NT2/D1 (cell line): ENCODE data around the gene RAD23B.
"Not testable (repeated sequence)": the region's sequence is repeated elsewhere in the genome, so short reads cannot be mapped to it uniquely, and the experiment has no call there.

Source experiments
- SUZ12 ChIP-seq: IDR thresholded peaks from 2 replicates; pipeline ENCODE4 v1.6.1; 2011; ENCODE audit not compliant: insufficient read length, insufficient read depth; ENCODE audit errors: extremely low read depth
- ZNF274 ChIP-seq: IDR thresholded peaks from 2 replicates; pipeline ENCODE4 v1.6.1; 2011; ENCODE audit warnings: mild to moderate bottlenecking, low read depth, low read length

DNA sequence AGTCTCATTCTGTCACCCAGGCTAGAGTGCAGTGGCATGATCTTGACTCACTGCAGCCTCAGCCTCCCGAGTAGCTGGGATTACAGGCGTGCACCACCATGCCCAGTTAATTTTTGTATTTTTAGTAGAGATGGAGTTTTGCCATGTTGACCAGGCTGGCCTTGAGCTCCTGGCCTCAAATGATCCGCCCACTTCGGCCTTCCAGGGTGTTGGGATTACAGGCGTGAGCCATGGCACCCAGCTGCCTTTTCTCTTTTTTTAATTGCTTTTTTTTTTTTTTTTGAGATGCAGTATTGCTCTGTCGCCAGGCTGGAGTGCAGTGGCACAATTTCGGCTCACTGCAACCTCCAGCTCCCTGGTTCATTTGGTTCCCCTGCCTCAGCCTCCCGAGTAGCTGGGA lies 13.5 kb downstream of the RAD23B start:
- not testable (repeated sequence) for TF ChIP-seq SUZ12, ZNF274
